Adrenal gland (tissue), 5 donors: ENCODE measurements around the gene MYT1.

Experiments
- CTCF ChIP-seq, 6 experiments: fragments of 450-650 bp in 4 of 6; fragments of 200-600 bp in 2 of 6; sonication (generic) in 1 of 6; IDR thresholded peaks; 1 replicate in 5 of 6; 2 replicates in 1 of 6; pipeline versions ENCODE4 v1.5.1 to v1.8.0; 2016 to 2021; ENCODE audit warnings: antibody characterized with exemption in 6 of 6, mild to moderate bottlenecking in 2 of 6, moderate library complexity in 1 of 6
- POLR2A ChIP-seq, 2 donors: fragments of 450-650 bp; IDR thresholded peaks; one replicate each; pipeline ENCODE4 v1.6.1; 2017; ENCODE audit warnings: antibody characterized with exemption in 2 of 2, mild to moderate bottlenecking in 2 of 2, moderate library complexity in 1 of 2
- donor health status: DM: no; HTN: no; CAD: no.

- no peak for TF ChIP-seq CTCF (IDR thresholded peaks at IDR 0.05)
- TF ChIP-seq POLR2A (IDR thresholded peaks at IDR 0.05) = no peak
Observed at GRCh38 chr20:64186071-64186598, 21.9 kb downstream of the MYT1 start.
